Calu3 (cell line): ENCODE measurements around the gene MAPRE3. TPM values are rescaled to one million over a fixed set of nuclear protein-coding genes. Genes with fewer than 3 reads are reported as not detected.

ENCODE experiments used
- BruUV-seq: library from RNA; stranded (reverse); fragments of 400-500 nt; replicated peaks from 2 replicates; lab custom pipeline; 2021; lab: Mats Ljungman, UMichigan
- CTCF ChIA-PET: fragments of 300-600 bp; sonication (Branson Sonifier 250); formaldehyde crosslinking; loops from one replicate; lab custom pipeline; 2022; ENCODE audit warnings: antibody characterized with exemption; lab: Charles Lee
- DNase-seq: peaks from one replicate; pipeline ENCODE4 v3.0.0; 2022
- H3K27ac Mint-ChIP-seq: one replicate; pipeline ENCODE4 v1.8.0; 2022; ENCODE audit warnings: mixed read lengths; ENCODE audit not compliant: unreplicated experiment
- H3K27me3 Mint-ChIP-seq: one replicate; pipeline ENCODE4 v1.8.0; 2022; ENCODE audit warnings: mixed read lengths; ENCODE audit not compliant: unreplicated experiment
- H3K36me3 Mint-ChIP-seq: one replicate; pipeline ENCODE4 v1.8.0; 2022; ENCODE audit warnings: mild to moderate bottlenecking, moderate library complexity, mixed read lengths; ENCODE audit not compliant: insufficient read depth, unreplicated experiment
- H3K4me1 Mint-ChIP-seq: one replicate; pipeline ENCODE4 v1.8.0; 2022; ENCODE audit warnings: mild to moderate bottlenecking, low read depth, mixed read lengths; ENCODE audit not compliant: unreplicated experiment
- H3K4me3 Mint-ChIP-seq: one replicate; pipeline ENCODE4 v1.8.0; 2022; ENCODE audit warnings: mild to moderate bottlenecking, low read depth, moderate library complexity, mixed read lengths; ENCODE audit not compliant: unreplicated experiment
- H3K9me3 Mint-ChIP-seq: one replicate; pipeline ENCODE4 v1.8.0; 2022; ENCODE audit warnings: low read depth, mixed read lengths; ENCODE audit not compliant: unreplicated experiment
- CTCF ChIP-seq: fragments of 200-600 bp; IDR thresholded peaks from one replicate; pipeline ENCODE4 v1.8.0; 2022; ENCODE audit warnings: antibody characterized with exemption; ENCODE audit not compliant: unreplicated experiment
- intact Hi-C: fragments of 100-400 bp; cut with micrococcal nuclease; formaldehyde crosslinking; loops from one replicate; pipeline ENCODE4 v1.10.0; 2022; ENCODE audit not compliant: unreplicated experiment
- total RNA-seq: library from RNA; stranded (reverse); gene quantifications from 2 replicates; pipeline ENCODE4 v1.2.3, GENCODE V29; 2022

The MAPRE3 gene
- total RNA-seq, 1 experiment from 2014 or later = 11.1 TPM

- no peaks in the 10 kb centered on the region for H3K27me3 Mint-ChIP-seq
- no TSS peak for BruUV-seq
- intact Hi-C loops = no loop called here
- no peaks in the 10 kb centered on the region for H3K4me1 Mint-ChIP-seq
- peak overlapping the region; percentile 58 for H3K27ac Mint-ChIP-seq
- H3K9me3 Mint-ChIP-seq = no peaks in the 10 kb centered on the region
- no peak overlapping the region for H3K4me3 Mint-ChIP-seq
- no peak for TF ChIP-seq CTCF
- peaks cover 68% of the 10 kb centered on the region for H3K36me3 Mint-ChIP-seq
- CTCF ChIA-PET = no interaction called here
- DNase-seq = no peak
These were observed 89.9 kb downstream of the MAPRE3 start for GRCh38 chr2:27060323-27060722.

- CTCF ChIA-PET = no interaction called here
- H3K27me3 Mint-ChIP-seq = no peaks in the 10 kb centered on the region
- no peak for DNase-seq
- H3K4me1 Mint-ChIP-seq = peaks cover 12% of the 10 kb centered on the region
- TF ChIP-seq CTCF = no peak
- no peaks in the 10 kb centered on the region for H3K9me3 Mint-ChIP-seq
- no peak overlapping the region for H3K27ac Mint-ChIP-seq
- H3K4me3 Mint-ChIP-seq = no peak overlapping the region
- intact Hi-C loops = no loop called here
- H3K36me3 Mint-ChIP-seq = peaks cover 76% of the 10 kb centered on the region
- BruUV-seq = no TSS peak
These were observed 94.7 kb downstream of the MAPRE3 start for GRCh38 chr2:27065128-27065527.

GRCh38 chr2:27067385-27067784 lies 96.9 kb downstream of the MAPRE3 start:
- Mint-ChIP-seq H3K9me3 (no peaks in the 10 kb centered on the region), H3K4me3 (no peak overlapping the region), H3K4me1 (peaks cover 20% of the 10 kb centered on the region), H3K27ac (no peak overlapping the region), H3K36me3 (peaks cover 72% of the 10 kb centered on the region), H3K27me3 (no peaks in the 10 kb centered on the region)
- no TSS peak for BruUV-seq
- no peak for DNase-seq
- CTCF ChIA-PET = interaction anchor here (1.1 kb wide), 1 partner anchor 14 kb away, joined by 3 read pairs; no protein-coding TSS in a partner anchor
- intact Hi-C loops = no loop called here
- no peak for TF ChIP-seq CTCF

GRCh38 chr2:27069436-27069835 lies 99.0 kb downstream of the MAPRE3 start:
- no peaks in the 10 kb centered on the region for H3K9me3 Mint-ChIP-seq
- H3K36me3 Mint-ChIP-seq = peaks cover 62% of the 10 kb centered on the region
- intact Hi-C loops = no loop called here
- CTCF ChIA-PET = no interaction called here
- no TSS peak for BruUV-seq
- H3K4me1 Mint-ChIP-seq = peaks cover 20% of the 10 kb centered on the region
- TF ChIP-seq CTCF = no peak
- no peak for DNase-seq
- H3K4me3 Mint-ChIP-seq = no peak overlapping the region
- H3K27ac Mint-ChIP-seq = no peak overlapping the region
- H3K27me3 Mint-ChIP-seq = peaks cover 13% of the 10 kb centered on the region
